CD4-positive, alpha-beta T cell (primary cell): ENCODE results near the gene AQP1. TPM values are rescaled to one million over a fixed set of nuclear protein-coding genes. Genes with fewer than 3 reads are reported as not detected.

Source experiments
- ATAC-seq: fragments of 200-7000 bp; cut with Tn5 transposase; one replicate; pipeline ENCODE4 v1.10.0; 2022; ENCODE audit warnings: mild to moderate bottlenecking; ENCODE audit not compliant: poor library complexity
- CTCF ChIA-PET: fragments of 350-600 bp; sonication (Branson Sonifier 250); formaldehyde crosslinking; loops from one replicate; lab custom pipeline; 2021; ENCODE audit warnings: antibody characterized with exemption, inconsistent platforms; lab: Charles Lee
- POLR2A ChIA-PET: fragments of 350-600 bp; sonication (Branson Sonifier 250); formaldehyde crosslinking; loops from one replicate; lab custom pipeline; 2021; ENCODE audit warnings: antibody characterized with exemption, inconsistent platforms; lab: Charles Lee
- DNase-seq, 14 experiments: peaks; one replicate each; pipeline ENCODE4 v3.0.0-alpha.2; 2013 to 2020; ENCODE audit warnings: mixed read lengths in 2 of 14
- H3K27ac ChIP-seq, 2 donors: one replicate each; pipeline versions ENCODE4 v1.5.1 to v1.7.0; 2013; ENCODE audit warnings: low read length in 2 of 2, low read depth in 1 of 2, mild to moderate bottlenecking in 1 of 2
- H3K27me3 ChIP-seq, 2 experiments: 1 replicate in 1 of 2; 2 replicates in 1 of 2; pipeline versions ENCODE4 v1.6.1 to v1.7.0; 2013; ENCODE audit warnings: low read length in 2 of 2, control low read depth in 1 of 2, mild to moderate bottlenecking in 1 of 2, moderate library complexity in 1 of 2; ENCODE audit not compliant: insufficient read depth in 2 of 2, control insufficient read depth in 1 of 2
- H3K36me3 ChIP-seq: one replicate; pipeline ENCODE4 v1.6.1; 2013; ENCODE audit warnings: low read length, control low read depth; ENCODE audit not compliant: insufficient read depth
- H3K4me1 ChIP-seq: one replicate; pipeline ENCODE4 v1.6.1; 2013; ENCODE audit warnings: low read length, control low read depth; ENCODE audit not compliant: insufficient read depth
- H3K4me3 ChIP-seq: one replicate; pipeline ENCODE4 v1.5.1; 2013; ENCODE audit warnings: mild to moderate bottlenecking, low read length, moderate library complexity
- H3K9me3 ChIP-seq, 2 experiments: 1 replicate in 1 of 2; 2 replicates in 1 of 2; pipeline versions ENCODE4 v1.6.1 to v1.7.0; 2013; ENCODE audit warnings: low read length in 2 of 2, mild to moderate bottlenecking in 2 of 2, control low read depth in 1 of 2, moderate library complexity in 1 of 2; ENCODE audit not compliant: control insufficient read depth in 1 of 2, insufficient read depth in 1 of 2
- H3K27ac Mint-ChIP-seq: one replicate; pipeline ENCODE4 v1.8.0; 2020; ENCODE audit warnings: mixed read lengths
- H3K27me3 Mint-ChIP-seq: one replicate; pipeline ENCODE4 v1.8.0; 2021; ENCODE audit warnings: mixed read lengths
- H3K36me3 Mint-ChIP-seq: one replicate; pipeline ENCODE4 v1.8.0; 2021; ENCODE audit warnings: low read depth, mixed read lengths
- H3K4me1 Mint-ChIP-seq: one replicate; pipeline ENCODE4 v1.8.0; 2021; ENCODE audit warnings: low read depth, mixed read lengths
- H3K4me3 Mint-ChIP-seq: one replicate; pipeline ENCODE4 v1.8.0; 2020; ENCODE audit warnings: mild to moderate bottlenecking, mixed read lengths
- H3K9me3 Mint-ChIP-seq: one replicate; pipeline ENCODE4 v1.8.0; 2020; ENCODE audit warnings: mixed read lengths
- intact Hi-C, 2 experiments: fragments of 100-400 bp; cut with DNase I in 1 of 2; cut with micrococcal nuclease in 1 of 2; formaldehyde crosslinking; loops; one replicate each; pipeline versions ENCODE4 v1.15.1 to v1.9.0; 2023 to 2025; cut with DNase I, micrococcal nuclease
- total RNA-seq, 174 experiments: library from RNA in 2 of 174; stranded (reverse) in 2 of 174; gene quantifications; one replicate each; pipeline ENCODE4 v1.2.3 and lab custom pipeline; 2021 to 2026
- TF ChIP-seq, protein P1 (sequence below): fragments of 200-600 bp; IDR thresholded peaks from one replicate; pipeline ENCODE4 v1.8.0; 2022; ENCODE audit warnings: antibody characterized with exemption, mild to moderate bottlenecking

The AQP1 gene
- total RNA-seq, 2 experiments from 2014 or later: 0.17 to 0.22 TPM

- H3K4me1 Mint-ChIP-seq: no peaks in the 10 kb centered on the region
- Histone ChIP-seq H3K4me1 (peaks cover 3% of the 10 kb centered on the region), H3K27ac (no peak overlapping the region), H3K4me3 (no peak overlapping the region), H3K9me3 (no peaks in the 10 kb centered on the region), H3K36me3 (no peaks in the 10 kb centered on the region), H3K27me3 (peaks cover 0 to 4% of the 10 kb centered on the region in 2 experiments)
- peaks cover 30% of the 10 kb centered on the region for H3K27me3 Mint-ChIP-seq
- CTCF ChIA-PET: no interaction called here
- intact Hi-C loops: no loop called here
- H3K36me3 Mint-ChIP-seq: no peaks in the 10 kb centered on the region
- POLR2A ChIA-PET: no interaction called here
- ATAC-seq: no peak
- H3K27ac Mint-ChIP-seq: no peak overlapping the region
- TF ChIP-seq, protein P1, sequence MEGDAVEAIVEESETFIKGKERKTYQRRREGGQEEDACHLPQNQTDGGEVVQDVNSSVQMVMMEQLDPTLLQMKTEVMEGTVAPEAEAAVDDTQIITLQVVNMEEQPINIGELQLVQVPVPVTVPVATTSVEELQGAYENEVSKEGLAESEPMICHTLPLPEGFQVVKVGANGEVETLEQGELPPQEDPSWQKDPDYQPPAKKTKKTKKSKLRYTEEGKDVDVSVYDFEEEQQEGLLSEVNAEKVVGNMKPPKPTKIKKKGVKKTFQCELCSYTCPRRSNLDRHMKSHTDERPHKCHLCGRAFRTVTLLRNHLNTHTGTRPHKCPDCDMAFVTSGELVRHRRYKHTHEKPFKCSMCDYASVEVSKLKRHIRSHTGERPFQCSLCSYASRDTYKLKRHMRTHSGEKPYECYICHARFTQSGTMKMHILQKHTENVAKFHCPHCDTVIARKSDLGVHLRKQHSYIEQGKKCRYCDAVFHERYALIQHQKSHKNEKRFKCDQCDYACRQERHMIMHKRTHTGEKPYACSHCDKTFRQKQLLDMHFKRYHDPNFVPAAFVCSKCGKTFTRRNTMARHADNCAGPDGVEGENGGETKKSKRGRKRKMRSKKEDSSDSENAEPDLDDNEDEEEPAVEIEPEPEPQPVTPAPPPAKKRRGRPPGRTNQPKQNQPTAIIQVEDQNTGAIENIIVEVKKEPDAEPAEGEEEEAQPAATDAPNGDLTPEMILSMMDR: no peak
- H3K4me3 Mint-ChIP-seq: no peak overlapping the region
- DNase-seq: no peak
- no peaks in the 10 kb centered on the region for H3K9me3 Mint-ChIP-seq
These were observed 59.8 kb downstream of the AQP1 start for GRCh38 chr7:30971440-30971839.

GRCh38 chr7:30971840-30972563 is 60.3 kb downstream of the AQP1 start:
- Histone ChIP-seq H3K4me3 (no peak overlapping the region), H3K36me3 (no peaks in the 10 kb centered on the region), H3K9me3 (no peaks in the 10 kb centered on the region), H3K27ac (no peak overlapping the region), H3K4me1 (peaks cover 3% of the 10 kb centered on the region), H3K27me3 (peaks cover 0 to 4% of the 10 kb centered on the region in 2 experiments)
- DNase-seq: no peak
- intact Hi-C loops: no loop called here
- POLR2A ChIA-PET: no interaction called here
- TF ChIP-seq, protein P1: no peak
- Mint-ChIP-seq H3K27ac (no peak overlapping the region), H3K9me3 (no peaks in the 10 kb centered on the region), H3K36me3 (no peaks in the 10 kb centered on the region), H3K4me1 (no peaks in the 10 kb centered on the region), H3K27me3 (peaks cover 29% of the 10 kb centered on the region), H3K4me3 (no peak overlapping the region)
- no peak for ATAC-seq
- CTCF ChIA-PET: no interaction called here

GRCh38 chr7:30973292-30973691 is 61.6 kb downstream of the AQP1 start:
- Histone ChIP-seq H3K27me3 (peaks cover 2 to 4% of the 10 kb centered on the region in 2 experiments), H3K4me3 (no peak overlapping the region), H3K9me3 (no peaks in the 10 kb centered on the region), H3K36me3 (no peaks in the 10 kb centered on the region), H3K4me1 (peaks cover 3% of the 10 kb centered on the region), H3K27ac (no peak overlapping the region)
- no peak overlapping the region for H3K27ac Mint-ChIP-seq
- ChIA-PET POLR2A (no interaction called here), CTCF (interaction anchor here (1.3 kb wide), 1 partner anchor 10 kb away, joined by 4 read pairs; no protein-coding TSS in a partner anchor)
- ATAC-seq (no peak), DNase-seq (no peak)
- H3K4me3 Mint-ChIP-seq: no peak overlapping the region
- H3K4me1 Mint-ChIP-seq: no peaks in the 10 kb centered on the region
- intact Hi-C loops: no loop called here
- TF ChIP-seq, protein P1: no peak
- peaks cover 27% of the 10 kb centered on the region for H3K27me3 Mint-ChIP-seq
- H3K36me3 Mint-ChIP-seq: no peaks in the 10 kb centered on the region
- H3K9me3 Mint-ChIP-seq: no peaks in the 10 kb centered on the region
